K562 (cell line): Measurements from ENCODE around the gene CCND3. TPM values are rescaled to one million over a fixed set of nuclear protein-coding genes. Genes with fewer than 3 reads are reported as not detected.

ENCODE experiments used
- BRCA1 ChIP-seq, 2 experiments: fragments of 450-650 bp in 1 of 2; sonication (generic) in 1 of 2; formaldehyde crosslinking in 1 of 2; IDR thresholded peaks; 2 replicates each; pipeline versions ENCODE4 v1.5.0 to v1.6.1; 2017 to 2020; ENCODE audit warnings: mild to moderate bottlenecking in 1 of 2, missing genetic modification reagents in 1 of 2
- BRD9 ChIP-seq: fragments of 450-650 bp; IDR thresholded peaks from 2 replicates; pipeline ENCODE4 v1.6.1; 2018; ENCODE audit warnings: low read depth; ENCODE audit not compliant: partially characterized antibody
- CBFA2T2 ChIP-seq: fragments of 450-650 bp; conservative IDR thresholded peaks from 2 replicates; pipeline ENCODE4 v1.6.1; 2017; ENCODE audit warnings: mild to moderate bottlenecking
- CTCF ChIP-seq, 3 experiments: IDR thresholded peaks in 2 of 3; conservative IDR thresholded peaks in 1 of 3; 2 replicates each; pipeline ENCODE4 v1.5.1; 2011 to 2012; ENCODE audit warnings: low read length in 3 of 3, mild to moderate bottlenecking in 3 of 3, control low read depth in 2 of 3, improper control_type of control experiment in 1 of 3, inconsistent platforms in 1 of 3, low read depth in 1 of 3, mixed read lengths in 1 of 3, moderate library complexity in 1 of 3; ENCODE audit not compliant: insufficient read depth in 2 of 3
- E2F4 ChIP-seq: sonication (generic); formaldehyde crosslinking; IDR thresholded peaks from 2 replicates; pipeline ENCODE4 v1.8.0; 2022; ENCODE audit warnings: mild to moderate bottlenecking, low read depth, missing genetic modification reagents
- FUS ChIP-seq: fragments of 200-400 bp; formaldehyde crosslinking; optimal IDR thresholded peaks from 2 replicates; pipeline ENCODE3; 2017; ENCODE audit warnings: low read depth, low read length
- GABPB2 ChIP-seq: fragments of 250-450 bp; sonication (Bioruptor Pico); conservative IDR thresholded peaks from 2 replicates; pipeline ENCODE4 v1.5.1; 2021; ENCODE audit warnings: mild to moderate bottlenecking
- HDGF ChIP-seq: fragments of 450-650 bp; IDR thresholded peaks from 2 replicates; pipeline ENCODE4 v1.6.1; 2016
- HOXB6 ChIP-seq: fragments of 250-450 bp; sonication (Bioruptor Pico); IDR thresholded peaks from 2 replicates; pipeline ENCODE4 v1.5.1; 2022; ENCODE audit warnings: mild to moderate bottlenecking, borderline replicate concordance
- MAZ ChIP-seq, 2 experiments: fragments of 450-650 bp in 1 of 2; sonication (generic) in 1 of 2; formaldehyde crosslinking; IDR thresholded peaks in 1 of 2; conservative IDR thresholded peaks in 1 of 2; 2 replicates each; pipeline versions ENCODE4 v1.4.0 to v1.5.0; 2020; ENCODE audit warnings: mild to moderate bottlenecking in 1 of 2, missing genetic modification reagents in 1 of 2
- NEUROD1 ChIP-seq: fragments of 150-350 bp; IDR thresholded peaks from 2 replicates; pipeline ENCODE4 v1.6.1; 2014; ENCODE audit warnings: borderline replicate concordance, low read length, low read depth; ENCODE audit not compliant: partially characterized antibody
- NFXL1 ChIP-seq: fragments of 450-650 bp; formaldehyde crosslinking; IDR thresholded peaks from 2 replicates; pipeline ENCODE4 v1.4.0; 2021; ENCODE audit warnings: mild to moderate bottlenecking
- STAG1 ChIP-seq: sonication (generic); formaldehyde crosslinking; IDR thresholded peaks from 2 replicates; pipeline ENCODE4 v1.5.0; 2020; ENCODE audit warnings: missing genetic modification reagents, borderline replicate concordance
- STAT5B ChIP-seq: fragments of 250-450 bp; sonication (Bioruptor Pico); IDR thresholded peaks from 2 replicates; pipeline ENCODE4 v1.8.0; 2021; ENCODE audit warnings: mild to moderate bottlenecking, inconsistent platforms
- ZNF583 ChIP-seq: fragments of 250-450 bp; sonication (Bioruptor Pico); IDR thresholded peaks from 2 replicates; pipeline ENCODE4 v1.4.0; 2020
- polyA plus RNA-seq, 8 experiments: library from polyadenylated mRNA; depleted of rRNA in 4 of 8; stranded (reverse) in 5 of 8; unstranded in 3 of 8; fragments of >200 nt; fragmentation: Nextera tagmentation in 2 of 8; fragmentation: Illumina TruSeq in 1 of 8; extraction: Ambion mirVana in 2 of 8; extraction: Trizol in 1 of 8; gene quantifications; 2 replicates each; pipeline versions ENCODE4 v1.2.1 to v1.2.3, GENCODE V29; 2011 to 2014; ENCODE audit warnings: inconsistent platforms in 1 of 8, missing spikeins in 1 of 8
- total RNA-seq, 7 experiments: library from RNA; depleted of rRNA in 6 of 7; stranded (reverse); fragments of >200 nt in 6 of 7; fragmentation: Illumina TruSeq in 2 of 7; extraction: Trizol in 2 of 7; gene quantifications; 2 replicates each; pipeline versions ENCODE4 v1.2.1 to v1.2.3, GENCODE V29; 2011 to 2021; ENCODE audit warnings: low replicate concordance in 1 of 7
- TF ChIP-seq, protein P1 (sequence below), 2 experiments: IDR thresholded peaks in 1 of 2; conservative IDR thresholded peaks in 1 of 2; 2 replicates each; pipeline ENCODE4 v1.6.1; 2016; ENCODE audit warnings: low read depth in 2 of 2, mild to moderate bottlenecking in 1 of 2, missing compliant biosample characterization in 1 of 2, missing genetic modification characterization in 1 of 2, moderate library complexity in 1 of 2
- TF ChIP-seq, protein P2 (sequence below): fragments of 450-650 bp; IDR thresholded peaks from 2 replicates; pipeline ENCODE4 v1.7.0; 2016; ENCODE audit warnings: borderline replicate concordance

CCND3 gene
- total and polyA plus RNA-seq, 9 of the 15 experiments (the other 6 are each of a cell fraction or from before 2014, with no cell fraction given): 21.5 to 204 (median 97.4) TPM

- TF ChIP-seq, protein P1, sequence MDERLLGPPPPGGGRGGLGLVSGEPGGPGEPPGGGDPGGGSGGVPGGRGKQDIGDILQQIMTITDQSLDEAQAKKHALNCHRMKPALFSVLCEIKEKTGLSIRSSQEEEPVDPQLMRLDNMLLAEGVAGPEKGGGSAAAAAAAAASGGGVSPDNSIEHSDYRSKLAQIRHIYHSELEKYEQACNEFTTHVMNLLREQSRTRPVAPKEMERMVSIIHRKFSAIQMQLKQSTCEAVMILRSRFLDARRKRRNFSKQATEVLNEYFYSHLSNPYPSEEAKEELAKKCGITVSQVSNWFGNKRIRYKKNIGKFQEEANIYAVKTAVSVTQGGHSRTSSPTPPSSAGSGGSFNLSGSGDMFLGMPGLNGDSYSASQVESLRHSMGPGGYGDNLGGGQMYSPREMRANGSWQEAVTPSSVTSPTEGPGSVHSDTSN (CRISPR knock-in tag; IDR thresholded peaks at IDR 0.05; ENCODE audit: low read depth): peak; percentile 90
- TF ChIP-seq, protein P1 (tag; conservative IDR thresholded peaks at IDR 0.05; ENCODE audit: low read depth): peak; percentile 83
- TF ChIP-seq E2F4: no peak
- peak; percentile 61 for TF ChIP-seq NEUROD1
- TF ChIP-seq HOXB6 (CRISPR knock-in tag): no peak
- peak; percentile 74 for TF ChIP-seq CBFA2T2
- TF ChIP-seq BRD9: peak; percentile 28
- no peak for TF ChIP-seq HDGF
- TF ChIP-seq NFXL1 (CRISPR knock-in tag): no peak
- no peak; a peak in 1 of 6 replicates for TF ChIP-seq CTCF (IDR thresholded peaks at IDR 0.05 in 2 of 3, conservative IDR thresholded peaks at IDR 0.05 in 1 of 3; ENCODE audit: insufficient read depth in 2 of 3, low read depth in 1 of 3, low read length in 3 of 3)
- TF ChIP-seq, protein P2, sequence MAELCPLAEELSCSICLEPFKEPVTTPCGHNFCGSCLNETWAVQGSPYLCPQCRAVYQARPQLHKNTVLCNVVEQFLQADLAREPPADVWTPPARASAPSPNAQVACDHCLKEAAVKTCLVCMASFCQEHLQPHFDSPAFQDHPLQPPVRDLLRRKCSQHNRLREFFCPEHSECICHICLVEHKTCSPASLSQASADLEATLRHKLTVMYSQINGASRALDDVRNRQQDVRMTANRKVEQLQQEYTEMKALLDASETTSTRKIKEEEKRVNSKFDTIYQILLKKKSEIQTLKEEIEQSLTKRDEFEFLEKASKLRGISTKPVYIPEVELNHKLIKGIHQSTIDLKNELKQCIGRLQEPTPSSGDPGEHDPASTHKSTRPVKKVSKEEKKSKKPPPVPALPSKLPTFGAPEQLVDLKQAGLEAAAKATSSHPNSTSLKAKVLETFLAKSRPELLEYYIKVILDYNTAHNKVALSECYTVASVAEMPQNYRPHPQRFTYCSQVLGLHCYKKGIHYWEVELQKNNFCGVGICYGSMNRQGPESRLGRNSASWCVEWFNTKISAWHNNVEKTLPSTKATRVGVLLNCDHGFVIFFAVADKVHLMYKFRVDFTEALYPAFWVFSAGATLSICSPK: no peak
- TF ChIP-seq BRCA1 (IDR thresholded peaks at IDR 0.05): no peak
- no peak for TF ChIP-seq BRCA1 (CRISPR knock-in tag; IDR thresholded peaks at IDR 0.05)
- TF ChIP-seq GABPB2 (CRISPR knock-in tag): no peak
- no peak for TF ChIP-seq STAG1 (CRISPR knock-in tag)
- peak; percentile 90 to 94 for TF ChIP-seq MAZ (CRISPR knock-in tag; conservative IDR thresholded peaks at IDR 0.05 in 1 of 2, IDR thresholded peaks at IDR 0.05 in 1 of 2)
- no peak for TF ChIP-seq STAT5B (CRISPR knock-in tag)
- 0 out of 2 replicates have a peak, but pooled peaks have one; percentile 53 for TF ChIP-seq ZNF583 (CRISPR knock-in tag)
- TF ChIP-seq FUS: no peak
These were observed 2.3 kb downstream of the CCND3 start (continued) for GRCh38 chr6:41939176-41939847.
